ENCODE data around the gene PRKX.
A peak's percentile ranks its signal among the peaks of the same experiment; 100 is the strongest.
"Not testable (repeated sequence)": the region's sequence is repeated elsewhere in the genome, so short reads cannot be mapped to it uniquely, and the experiment has no call there.

PRKX gene

GRCh38 chrX:3717742-3718420 is 4.4 kb upstream of the PRKX start:
- Mint-ChIP-seq H3K4me3 (no peak overlapping the region), H3K4me1 (peaks cover 5% of the 10 kb centered on the region), H3K27me3 (ENCODE audit: low read depth) (peaks cover 5% of the 10 kb centered on the region), H3K9me3 (no peaks in the 10 kb centered on the region), H3K27ac (no peak overlapping the region), H3K36me3 (ENCODE audit: low read depth) (no peaks in the 10 kb centered on the region)
- TF ChIP-seq CTCF (IDR thresholded peaks at IDR 0.05; ENCODE audit: unreplicated experiment in 3 of 3), result no peak

- H3K9me3 Mint-ChIP-seq, result no peaks in the 10 kb centered on the region
- H3K36me3 Mint-ChIP-seq (ENCODE audit: low read depth), result no peaks in the 10 kb centered on the region
- peak overlapping the region; percentile 38 to 79 (median 47) for H3K4me3 Mint-ChIP-seq
- peaks cover 8% of the 10 kb centered on the region for H3K27me3 Mint-ChIP-seq (ENCODE audit: low read depth)
- H3K4me1 Mint-ChIP-seq, result peaks cover 14% of the 10 kb centered on the region
- H3K27ac Mint-ChIP-seq, result no peak overlapping the region
- TF ChIP-seq CTCF (IDR thresholded peaks at IDR 0.05; ENCODE audit: unreplicated experiment in 3 of 3), result no peak
Measured at GRCh38 chrX:3715921-3716320, 2.5 kb upstream of the PRKX start.

- Mint-ChIP-seq H3K4me3 (peak overlapping the region; percentile 79 to 87 (median 82)), H3K4me1 (peaks cover 14% of the 10 kb centered on the region), H3K27ac (peak overlapping the region in 2 of 3 experiments; percentile 14 to 46)
- not testable (repeated sequence) for H3K36me3 Mint-ChIP-seq (ENCODE audit: low read depth); H3K9me3 Mint-ChIP-seq; H3K27me3 Mint-ChIP-seq (ENCODE audit: low read depth)
Measured at GRCh38 chrX:3714706-3715479, 1.4 kb upstream of the PRKX start.

- Mint-ChIP-seq H3K4me1 (peaks cover 14% of the 10 kb centered on the region), H3K4me3 (peak overlapping the region; percentile 82 to 91 (median 87)), H3K27me3 (ENCODE audit: low read depth) (peaks cover 3% of the 10 kb centered on the region), H3K27ac (peak overlapping the region in 2 of 3 experiments; percentile 74 to 82), H3K36me3 (ENCODE audit: low read depth) (no peaks in the 10 kb centered on the region), H3K9me3 (no peaks in the 10 kb centered on the region)
- TF ChIP-seq CTCF (IDR thresholded peaks at IDR 0.05; ENCODE audit: unreplicated experiment in 3 of 3), result no peak
Measured at GRCh38 chrX:3713937-3714434, 537 bp upstream of the PRKX start.

- no peaks in the 10 kb centered on the region for H3K9me3 Mint-ChIP-seq
- TF ChIP-seq CTCF (IDR thresholded peaks at IDR 0.05; ENCODE audit: unreplicated experiment in 3 of 3), result no peak
- peaks cover 14% of the 10 kb centered on the region for H3K4me1 Mint-ChIP-seq
- peak overlapping the region; percentile 92 to 96 (median 96) for H3K4me3 Mint-ChIP-seq
- H3K27me3 Mint-ChIP-seq (ENCODE audit: low read depth), result peaks cover 3% of the 10 kb centered on the region
- no peak overlapping the region for H3K27ac Mint-ChIP-seq
- peaks cover 4% of the 10 kb centered on the region for H3K36me3 Mint-ChIP-seq (ENCODE audit: low read depth)
Measured at GRCh38 chrX:3712870-3713224, 602 bp downstream of the PRKX start.

GRCh38 chrX:3712051-3712869 is 1.2 kb downstream of the PRKX start:
- Mint-ChIP-seq H3K27me3 (ENCODE audit: low read depth) (peaks cover 3% of the 10 kb centered on the region), H3K27ac (peak overlapping the region; percentile 21 to 90 (median 70)), H3K4me3 (peak overlapping the region; percentile 92 to 96 (median 96)), H3K4me1 (peaks cover 14% of the 10 kb centered on the region), H3K9me3 (no peaks in the 10 kb centered on the region), H3K36me3 (ENCODE audit: low read depth) (peaks cover 4% of the 10 kb centered on the region)
- TF ChIP-seq CTCF (IDR thresholded peaks at IDR 0.05; ENCODE audit: unreplicated experiment in 3 of 3), result no peak

All from nephron (organoid).